CD14-positive monocyte (primary cell): Measurements from ENCODE around the gene TOP2A. TPM values are rescaled to one million over a fixed set of nuclear protein-coding genes. Genes with fewer than 3 reads are reported as not detected.
"Not testable (repeated sequence)": the region's sequence is repeated elsewhere in the genome, so short reads cannot be mapped to it uniquely, and the experiment has no call there.

Source experiments
- DNase-seq, 3 donors: peaks; one replicate each; pipeline ENCODE4 v3.0.0-alpha.2; 2011 to 2022
- H2AFZ ChIP-seq: 2 replicates; pipeline ENCODE4 v1.6.0; 2012; ENCODE audit warnings: mild to moderate bottlenecking, low read depth, low read length, inconsistent platforms; ENCODE audit not compliant: insufficient read depth, poor library complexity, severe bottlenecking
- H3K27ac ChIP-seq, 2 donors: 1 replicate in 1 of 2; 2 replicates in 1 of 2; pipeline ENCODE4 v1.5.1; 2012 to 2013; ENCODE audit warnings: low read length in 2 of 2, control low read depth in 1 of 2, inconsistent platforms in 1 of 2, low read depth in 1 of 2, mild to moderate bottlenecking in 1 of 2
- H3K27me3 ChIP-seq, 2 donors: one replicate each; pipeline versions ENCODE4 v1.6.0 to v1.6.1; 2011 to 2013; ENCODE audit warnings: low read length in 2 of 2; ENCODE audit not compliant: control insufficient read depth in 2 of 2, insufficient read depth in 2 of 2
- H3K36me3 ChIP-seq, 2 donors: replicated peaks in 1 of 2; 1 replicate in 1 of 2; 2 replicates in 1 of 2; pipeline versions ENCODE4 v1.5.1 to v1.6.1; 2012 to 2013; ENCODE audit warnings: low read length in 2 of 2, control low read depth in 1 of 2, inconsistent platforms in 1 of 2, mild to moderate bottlenecking in 1 of 2; ENCODE audit not compliant: insufficient read depth in 2 of 2, control insufficient read depth in 1 of 2
- H3K4me1 ChIP-seq, 2 donors: 1 replicate in 1 of 2; 2 replicates in 1 of 2; pipeline versions ENCODE4 v1.5.1 to v1.6.1; 2012 to 2013; ENCODE audit warnings: low read length in 2 of 2, control low read depth in 1 of 2, inconsistent platforms in 1 of 2, mild to moderate bottlenecking in 1 of 2, moderate library complexity in 1 of 2; ENCODE audit not compliant: insufficient read depth in 2 of 2, control insufficient read depth in 1 of 2
- H3K4me2 ChIP-seq: replicated peaks from 2 replicates; pipeline ENCODE3; 2012; ENCODE audit warnings: low read length, moderate library complexity, mild to moderate bottlenecking; ENCODE audit not compliant: poor library complexity, severe bottlenecking; ENCODE audit errors: extremely low read depth
- H3K4me3 ChIP-seq, 3 experiments: fragments of 200-600 bp in 1 of 3; sonication (generic) in 1 of 3; replicated peaks in 1 of 3; 1 replicate in 2 of 3; 2 replicates in 1 of 3; pipeline ENCODE4 v1.5.1; 2011 to 2013; ENCODE audit warnings: low read length in 3 of 3, mild to moderate bottlenecking in 3 of 3, control low read depth in 2 of 3, low read depth in 2 of 3, inconsistent platforms in 1 of 3, moderate library complexity in 1 of 3
- H3K79me2 ChIP-seq: 2 replicates; pipeline ENCODE4 v1.6.0; 2012; ENCODE audit warnings: mild to moderate bottlenecking, control low read depth, inconsistent platforms, low read length, moderate library complexity; ENCODE audit not compliant: insufficient read depth
- H3K9ac ChIP-seq: 2 replicates; pipeline ENCODE4 v1.6.0; 2017; ENCODE audit warnings: low read length, mild to moderate bottlenecking; ENCODE audit not compliant: insufficient read depth, poor library complexity, severe bottlenecking
- H3K9me3 ChIP-seq, 2 donors: replicated peaks in 1 of 2; 1 replicate in 1 of 2; 2 replicates in 1 of 2; pipeline versions ENCODE4 v1.5.1 to v1.6.1; 2012 to 2013; ENCODE audit warnings: low read length in 2 of 2, control low read depth in 1 of 2; ENCODE audit not compliant: control insufficient read depth in 1 of 2, insufficient read depth in 1 of 2
- H4K20me1 ChIP-seq: 2 replicates; pipeline ENCODE4 v1.6.0; 2012; ENCODE audit warnings: mild to moderate bottlenecking, low read length, control low read depth, moderate library complexity; ENCODE audit not compliant: insufficient read depth
- H3K27ac Mint-ChIP-seq, 7 donors: one replicate each; pipeline ENCODE4 v1.8.0; 2020; ENCODE audit warnings: mild to moderate bottlenecking in 7 of 7, mixed read lengths in 7 of 7, moderate library complexity in 6 of 7, inconsistent platforms in 2 of 7
- H3K27me3 Mint-ChIP-seq, 3 donors: one replicate each; pipeline ENCODE4 v1.8.0; 2021 to 2022; ENCODE audit warnings: low read depth in 3 of 3, mild to moderate bottlenecking in 3 of 3, mixed read lengths in 3 of 3, moderate library complexity in 3 of 3, inconsistent platforms in 1 of 3
- H3K36me3 Mint-ChIP-seq, 2 donors: one replicate each; pipeline ENCODE4 v1.8.0; 2020; ENCODE audit warnings: mixed read lengths in 2 of 2, inconsistent platforms in 1 of 2, mild to moderate bottlenecking in 1 of 2
- H3K4me1 Mint-ChIP-seq: one replicate; pipeline ENCODE4 v1.8.0; 2020; ENCODE audit warnings: mild to moderate bottlenecking, mixed read lengths
- H3K4me3 Mint-ChIP-seq, 2 donors: one replicate each; pipeline ENCODE4 v1.8.0; 2020; ENCODE audit warnings: mild to moderate bottlenecking in 2 of 2, mixed read lengths in 2 of 2, moderate library complexity in 1 of 2
- H3K9me3 Mint-ChIP-seq, 7 donors: one replicate each; pipeline ENCODE4 v1.8.0; 2020 to 2022; ENCODE audit warnings: mixed read lengths in 7 of 7, mild to moderate bottlenecking in 6 of 7, moderate library complexity in 6 of 7, inconsistent platforms in 2 of 7
- WGBS: methylation state at CpG from one replicate; pipeline ENCODE4 v1.1.5; 2013; ENCODE audit warnings: missing lambda C conversion rate; ENCODE audit not compliant: insufficient coverage; 5-methylcytosine and 5-hydroxymethylcytosine counted together
- intact Hi-C, 2 donors: fragments of 100-400 bp; cut with micrococcal nuclease; formaldehyde crosslinking; loops; one replicate each; pipeline versions ENCODE4 v1.15.0 to v1.15.1; 2023
- polyA plus RNA-seq, 3 donors: library from polyadenylated mRNA; depleted of rRNA in 1 of 3; unstranded in 2 of 3; stranded (reverse) in 1 of 3; fragments of 300-500 nt in 2 of 3; fragments of >200 nt in 1 of 3; fragmentation: Illumina TruSeq in 2 of 3; gene quantifications; 1 replicate in 2 of 3; 2 replicates in 1 of 3; pipeline ENCODE4 v1.2.3, GENCODE V29; 2012 to 2021
- TF ChIP-seq, protein P1 (sequence below): fragments of 200-600 bp; IDR thresholded peaks from one replicate; pipeline ENCODE4 v1.8.0; 2022; ENCODE audit warnings: antibody characterized with exemption, mild to moderate bottlenecking

Gene TOP2A
- polyA plus RNA-seq, 3 donors, result 0.01 to 0.94 (median 0.28) TPM

DNA sequence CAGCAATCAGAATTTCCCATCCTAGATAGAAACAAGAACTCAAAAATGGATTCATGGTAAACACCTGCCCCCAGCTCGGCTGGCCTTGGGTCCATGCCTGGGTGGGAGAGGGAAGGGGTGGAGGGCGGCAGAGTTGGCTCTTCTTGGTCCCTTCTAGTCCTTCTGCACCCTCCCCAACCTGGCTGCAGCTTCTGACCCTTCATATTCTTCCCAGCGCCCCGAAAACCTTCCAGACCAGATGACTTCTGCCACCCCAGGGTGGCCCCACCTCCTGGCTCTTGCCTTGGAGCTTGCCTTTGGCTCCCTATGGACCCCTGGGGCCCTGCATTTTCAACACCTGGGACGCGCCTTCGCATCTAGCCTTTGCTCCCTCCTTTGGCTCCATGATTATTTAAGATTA is 47.8 kb downstream of the TOP2A start:
- H2AFZ ChIP-seq, result no peak overlapping the region
- H3K27ac ChIP-seq, result no peak overlapping the region
- Mint-ChIP-seq H3K27ac (no peak overlapping the region), H3K27me3 (peaks cover 1 to 6% (median 6%) of the 10 kb centered on the region in 3 donors), H3K4me1 (peaks cover 26% of the 10 kb centered on the region), H3K36me3 (peaks cover 3 to 6% of the 10 kb centered on the region in 2 donors), H3K4me3 (no peak overlapping the region), H3K9me3 (peaks cover 0 to 21% (median 11%) of the 10 kb centered on the region in 7 donors)
- no peak overlapping the region for H3K4me2 ChIP-seq
- peaks cover 0 to 12% of the 10 kb centered on the region in 2 donors for H3K9me3 ChIP-seq
- peaks cover 0 to 13% of the 10 kb centered on the region in 2 donors for H3K4me1 ChIP-seq
- H4K20me1 ChIP-seq, result no peaks in the 10 kb centered on the region
- no peaks in the 10 kb centered on the region for H3K27me3 ChIP-seq
- TF ChIP-seq, protein P1, sequence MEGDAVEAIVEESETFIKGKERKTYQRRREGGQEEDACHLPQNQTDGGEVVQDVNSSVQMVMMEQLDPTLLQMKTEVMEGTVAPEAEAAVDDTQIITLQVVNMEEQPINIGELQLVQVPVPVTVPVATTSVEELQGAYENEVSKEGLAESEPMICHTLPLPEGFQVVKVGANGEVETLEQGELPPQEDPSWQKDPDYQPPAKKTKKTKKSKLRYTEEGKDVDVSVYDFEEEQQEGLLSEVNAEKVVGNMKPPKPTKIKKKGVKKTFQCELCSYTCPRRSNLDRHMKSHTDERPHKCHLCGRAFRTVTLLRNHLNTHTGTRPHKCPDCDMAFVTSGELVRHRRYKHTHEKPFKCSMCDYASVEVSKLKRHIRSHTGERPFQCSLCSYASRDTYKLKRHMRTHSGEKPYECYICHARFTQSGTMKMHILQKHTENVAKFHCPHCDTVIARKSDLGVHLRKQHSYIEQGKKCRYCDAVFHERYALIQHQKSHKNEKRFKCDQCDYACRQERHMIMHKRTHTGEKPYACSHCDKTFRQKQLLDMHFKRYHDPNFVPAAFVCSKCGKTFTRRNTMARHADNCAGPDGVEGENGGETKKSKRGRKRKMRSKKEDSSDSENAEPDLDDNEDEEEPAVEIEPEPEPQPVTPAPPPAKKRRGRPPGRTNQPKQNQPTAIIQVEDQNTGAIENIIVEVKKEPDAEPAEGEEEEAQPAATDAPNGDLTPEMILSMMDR, result no peak
- 94% methylated on average over 5 of the region's 7 CpGs for WGBS
- intact Hi-C loops, result no loop called here
- H3K9ac ChIP-seq, result no peak overlapping the region
- no peaks in the 10 kb centered on the region for H3K79me2 ChIP-seq
- H3K4me3 ChIP-seq, result no peak overlapping the region
- no peaks in the 10 kb centered on the region for H3K36me3 ChIP-seq
- DNase-seq, result no peak

- H4K20me1 ChIP-seq, intact Hi-C loops, H3K4me3 Mint-ChIP-seq, DNase-seq, H3K9me3 ChIP-seq, H3K4me3 ChIP-seq, H3K36me3 ChIP-seq, H2AFZ ChIP-seq, H3K9ac ChIP-seq, H3K27ac Mint-ChIP-seq, H3K36me3 Mint-ChIP-seq, H3K27ac ChIP-seq, H3K4me2 ChIP-seq, H3K79me2 ChIP-seq: not testable (repeated sequence)
- peaks cover 12 to 21% (median 19%) of the 10 kb centered on the region in 3 donors for H3K27me3 Mint-ChIP-seq
- Histone ChIP-seq H3K4me1 (peaks cover 6 to 19% of the 10 kb centered on the region in 2 donors), H3K27me3 (peaks cover 0 to 15% of the 10 kb centered on the region in 2 donors)
- WGBS, result 93% methylated on average over 3 of the region's 9 CpGs
- H3K4me1 Mint-ChIP-seq, result peaks cover 20% of the 10 kb centered on the region
- peaks cover 0 to 11% (median 5%) of the 10 kb centered on the region in 7 donors for H3K9me3 Mint-ChIP-seq
Observed at GRCh38 chr17:40367728-40368127, 50.0 kb downstream of the TOP2A start.
